ENCODE results near the gene CA6. TPM values are rescaled to one million over a fixed set of nuclear protein-coding genes. Genes with fewer than 3 reads are reported as not detected.
"Not testable (repeated sequence)": the region's sequence is repeated elsewhere in the genome, so short reads cannot be mapped to it uniquely, and the experiment has no call there.

CA6 gene
- total RNA-seq, result not detected

- Histone ChIP-seq H3K9me3 (no peaks in the 10 kb centered on the region), H3K27me3 (no peaks in the 10 kb centered on the region), H3K4me1 (peaks cover 0 to 23% (median 5%) of the 10 kb centered on the region in 4 donors), H3K27ac (peak within 1 kb of the TSS in 2 of 4 donors; percentile 19 to 89), H3K36me3 (no peaks in the 10 kb centered on the region), H3K4me3 (no peak within 1 kb of the TSS)
- 90 to 94% methylated on average over 8 of the region's 8 CpGs for WGBS, 2 donors
- DNase-seq (ENCODE audit: low spot score in 2 of 2), result no peak
- no peak for TF ChIP-seq CTCF (IDR thresholded peaks at IDR 0.05)
- TF ChIP-seq POLR2A (IDR thresholded peaks at IDR 0.05), result no peak
- TF ChIP-seq EP300 (IDR thresholded peaks at IDR 0.05), result no peak
These were observed at the start of gene CA6 for GRCh38 chr1:8945568-8945967. CA6 (plus strand) TSS chr1:8945868; CDS start chr1:8945887, 19 bp downstream.

GRCh38 chr1:8896775-8897174, 48.9 kb upstream of the CA6 start:
- 74 to 77% methylated on average over 3 of the region's 3 CpGs for WGBS, 2 donors
- not testable (repeated sequence) for H3K27ac ChIP-seq; H3K4me1 ChIP-seq; H3K4me3 ChIP-seq; DNase-seq (ENCODE audit: low spot score in 2 of 2); H3K36me3 ChIP-seq; H3K9me3 ChIP-seq; H3K27me3 ChIP-seq

- not testable (repeated sequence) for H3K27me3 ChIP-seq; H3K9me3 ChIP-seq; H3K4me1 ChIP-seq; DNase-seq (ENCODE audit: low spot score in 2 of 2); H3K27ac ChIP-seq; H3K36me3 ChIP-seq; H3K4me3 ChIP-seq
- 90 to 97% methylated on average over 4 of the region's 4 CpGs for WGBS, 2 donors
These were observed 48.2 kb upstream of the CA6 start for GRCh38 chr1:8897505-8897904.

- not testable (repeated sequence) for H3K27me3 ChIP-seq; H3K4me3 ChIP-seq; H3K27ac ChIP-seq; H3K36me3 ChIP-seq; DNase-seq (ENCODE audit: low spot score in 2 of 2); H3K9me3 ChIP-seq
- H3K4me1 ChIP-seq, result peaks cover 0 to 11% (median under 1%) of the 10 kb centered on the region in 4 donors
- WGBS, 2 donors, result 87 to 92% methylated on average over 5 of the region's 5 CpGs
These were observed 47.2 kb upstream of the CA6 start for GRCh38 chr1:8898418-8898817.

- H3K27ac ChIP-seq, result peak overlapping the region in 1 of 4 donors; percentile 6
- TF ChIP-seq EP300 (IDR thresholded peaks at IDR 0.05) (no peak), CTCF (IDR thresholded peaks at IDR 0.05) (no peak), POLR2A (IDR thresholded peaks at IDR 0.05) (no peak)
- no peak overlapping the region for H3K4me3 ChIP-seq
- no peak for DNase-seq (ENCODE audit: low spot score in 2 of 2)
- H3K36me3 ChIP-seq, result no peaks in the 10 kb centered on the region
- H3K4me1 ChIP-seq, result peaks cover 0 to 17% (median 4%) of the 10 kb centered on the region in 4 donors
- H3K27me3 ChIP-seq, result no peaks in the 10 kb centered on the region
- H3K9me3 ChIP-seq, result no peaks in the 10 kb centered on the region
- WGBS, 2 donors, result 92 to 97% methylated on average over 7 of the region's 7 CpGs
These were observed 46.6 kb upstream of the CA6 start for GRCh38 chr1:8899046-8899445.

GRCh38 chr1:8900684-8901083, 45.0 kb upstream of the CA6 start:
- not testable (repeated sequence) for H3K9me3 ChIP-seq; DNase-seq (ENCODE audit: low spot score in 2 of 2); H3K27ac ChIP-seq; H3K4me3 ChIP-seq; H3K27me3 ChIP-seq; H3K36me3 ChIP-seq
- 84 to 86% methylated on average over 4 of the region's 4 CpGs for WGBS, 2 donors
- peaks cover 0 to 34% (median 11%) of the 10 kb centered on the region in 4 donors for H3K4me1 ChIP-seq

GRCh38 chr1:8902765-8903164, 42.9 kb upstream of the CA6 start:
- 61 to 63% methylated on average over 5 of the region's 5 CpGs for WGBS, 2 donors
- Histone ChIP-seq H3K4me1 (peaks cover 0 to 39% (median 11%) of the 10 kb centered on the region in 4 donors), H3K9me3 (no peaks in the 10 kb centered on the region), H3K36me3 (no peaks in the 10 kb centered on the region), H3K27me3 (no peaks in the 10 kb centered on the region), H3K4me3 (no peak overlapping the region), H3K27ac (peak overlapping the region in 2 of 4 donors; percentile 69 to 74)
- no peak for DNase-seq (ENCODE audit: low spot score in 2 of 2)
- no peak for TF ChIP-seq POLR2A (IDR thresholded peaks at IDR 0.05)
- TF ChIP-seq EP300 (IDR thresholded peaks at IDR 0.05), result no peak
- no peak for TF ChIP-seq CTCF (IDR thresholded peaks at IDR 0.05)

Measured in tibial nerve (tissue), 4 donors.